Measurements from ENCODE around the gene NT5DC2. TPM values are rescaled to one million over a fixed set of nuclear protein-coding genes. Genes with fewer than 3 reads are reported as not detected.
A peak's percentile ranks its signal among the peaks of the same experiment; 100 is the strongest.

Gene NT5DC2
- polyA plus RNA-seq, 1 experiment, result 97.9 TPM

DNA sequence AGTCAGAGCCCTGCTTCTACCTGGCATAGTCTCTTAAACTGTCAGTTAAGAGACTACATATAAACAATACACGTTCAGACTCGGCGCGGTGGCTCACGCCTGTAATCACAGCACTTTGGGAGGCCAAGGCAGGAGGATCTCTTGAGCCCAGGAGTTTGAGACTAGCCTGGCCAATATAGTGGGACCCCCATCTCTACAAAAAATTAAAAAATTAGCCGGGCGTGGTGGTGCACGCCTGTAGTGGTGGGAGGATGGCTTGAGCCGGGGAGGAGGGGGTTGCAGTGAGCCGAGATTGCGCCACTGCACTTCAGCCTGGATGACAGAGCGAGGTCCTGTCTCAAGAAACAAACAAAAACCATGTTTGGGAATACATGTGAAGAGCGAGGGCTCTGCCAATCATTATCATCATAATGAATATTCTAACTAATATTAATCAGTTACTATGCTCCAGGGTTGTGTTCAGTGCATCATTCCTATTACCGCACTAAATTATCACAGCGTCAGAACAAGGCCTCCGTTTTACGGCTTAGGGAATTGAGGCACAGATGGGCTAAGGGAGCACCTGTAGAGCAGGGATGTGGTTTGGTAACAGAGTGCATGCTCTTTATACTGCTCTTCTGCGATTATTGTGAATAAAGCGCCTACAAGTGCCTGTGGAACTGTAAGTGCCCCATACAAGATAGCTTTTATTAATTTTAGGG is 1.9 kb upstream of the NT5DC2 start:
- no peak overlapping the region for H3K27ac ChIP-seq (ENCODE audit: low read depth, low read length)
- ChIA-PET CTCF (interaction anchor here (0.6 to 0.9 kb wide), 2 partner anchors 131 to 257 kb away, joined by 3 to 8 read pairs; partner anchors contain the start of gene WDR82), POLR2A (interaction anchor here (0.5 to 1.4 kb wide), 12 partner anchors 9 to 171 kb away, joined by 3 to 7 read pairs (median 4); partner anchors contain the start of genes GLT8D1 and SPCS1)
- H3K4me3 ChIP-seq (ENCODE audit: low read depth, low read length), result no peak overlapping the region
- H3K9me3 ChIP-seq (ENCODE audit: control insufficient read depth, insufficient read depth, low read length), result no peaks in the 10 kb centered on the region; the same call in 1 of the 2 replicates
- TF ChIP-seq, protein P1, sequence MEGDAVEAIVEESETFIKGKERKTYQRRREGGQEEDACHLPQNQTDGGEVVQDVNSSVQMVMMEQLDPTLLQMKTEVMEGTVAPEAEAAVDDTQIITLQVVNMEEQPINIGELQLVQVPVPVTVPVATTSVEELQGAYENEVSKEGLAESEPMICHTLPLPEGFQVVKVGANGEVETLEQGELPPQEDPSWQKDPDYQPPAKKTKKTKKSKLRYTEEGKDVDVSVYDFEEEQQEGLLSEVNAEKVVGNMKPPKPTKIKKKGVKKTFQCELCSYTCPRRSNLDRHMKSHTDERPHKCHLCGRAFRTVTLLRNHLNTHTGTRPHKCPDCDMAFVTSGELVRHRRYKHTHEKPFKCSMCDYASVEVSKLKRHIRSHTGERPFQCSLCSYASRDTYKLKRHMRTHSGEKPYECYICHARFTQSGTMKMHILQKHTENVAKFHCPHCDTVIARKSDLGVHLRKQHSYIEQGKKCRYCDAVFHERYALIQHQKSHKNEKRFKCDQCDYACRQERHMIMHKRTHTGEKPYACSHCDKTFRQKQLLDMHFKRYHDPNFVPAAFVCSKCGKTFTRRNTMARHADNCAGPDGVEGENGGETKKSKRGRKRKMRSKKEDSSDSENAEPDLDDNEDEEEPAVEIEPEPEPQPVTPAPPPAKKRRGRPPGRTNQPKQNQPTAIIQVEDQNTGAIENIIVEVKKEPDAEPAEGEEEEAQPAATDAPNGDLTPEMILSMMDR (IDR thresholded peaks at IDR 0.05; ENCODE audit: low read depth, low read length), result no peak
- DNase-seq (ENCODE audit: low read depth, low spot score), result no peak
- no peaks in the 10 kb centered on the region for H3K27me3 ChIP-seq (ENCODE audit: control insufficient read depth, insufficient read depth, low read length)

DNA sequence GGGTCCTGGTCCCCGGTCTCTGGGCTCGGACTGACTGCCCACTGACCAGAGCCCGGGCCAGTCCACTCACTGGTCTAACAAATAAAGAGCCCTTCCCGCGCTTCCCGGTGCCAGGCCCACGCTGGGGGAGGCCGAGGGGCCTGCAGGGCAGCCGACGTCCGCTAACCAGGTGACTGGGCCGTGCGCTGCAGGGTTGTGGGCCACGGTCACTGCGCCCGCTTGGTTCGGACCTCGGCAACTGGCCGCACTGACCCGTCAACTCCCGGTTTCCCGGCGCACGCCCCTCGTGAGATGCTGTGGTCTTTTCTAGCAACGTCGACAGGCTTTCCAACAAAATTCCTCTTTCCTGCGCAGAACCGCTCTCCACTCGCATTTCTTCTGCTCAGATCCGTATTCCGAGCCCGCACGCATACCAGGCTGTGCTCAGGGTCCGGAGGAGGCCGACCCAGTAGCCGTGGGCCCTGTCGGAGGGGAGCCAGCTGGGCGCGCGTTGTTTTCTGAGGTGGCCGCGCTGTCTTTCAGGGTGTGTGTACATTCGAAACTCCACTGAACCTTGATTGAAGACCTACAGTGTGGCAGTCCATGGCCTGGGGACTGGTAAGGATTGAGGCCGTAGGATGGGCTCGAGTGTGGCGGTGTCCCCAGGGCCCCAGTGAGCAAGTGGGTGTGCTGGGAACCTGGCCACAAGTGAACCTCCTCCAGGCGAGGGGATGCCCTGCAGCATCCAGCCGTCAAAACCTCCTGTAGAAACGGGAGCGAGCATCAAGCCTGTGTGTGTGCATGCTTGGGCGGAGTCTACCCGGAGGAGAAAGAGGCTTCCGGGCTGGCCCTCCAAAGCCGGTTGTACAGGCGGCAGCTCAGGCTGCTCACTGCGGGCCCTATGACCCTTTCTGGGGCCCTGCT is 875 bp upstream of the NT5DC2 start:
- H3K27me3 ChIP-seq (ENCODE audit: control insufficient read depth, insufficient read depth, low read length), result no peaks in the 10 kb centered on the region
- H3K27ac ChIP-seq (ENCODE audit: low read depth, low read length), result peak overlapping the region; percentile 57
- no peak for DNase-seq (ENCODE audit: low read depth, low spot score)
- POLR2A ChIA-PET, result no interaction called here
- TF ChIP-seq, protein P1 (IDR thresholded peaks at IDR 0.05; ENCODE audit: low read depth, low read length), result no peak
- CTCF ChIA-PET, result no interaction called here
- H3K9me3 ChIP-seq (ENCODE audit: control insufficient read depth, insufficient read depth, low read length), result no peaks in the 10 kb centered on the region; the same call in 1 of the 2 replicates
- H3K4me3 ChIP-seq (ENCODE audit: low read depth, low read length), result peak overlapping the region; percentile 65

DNA sequence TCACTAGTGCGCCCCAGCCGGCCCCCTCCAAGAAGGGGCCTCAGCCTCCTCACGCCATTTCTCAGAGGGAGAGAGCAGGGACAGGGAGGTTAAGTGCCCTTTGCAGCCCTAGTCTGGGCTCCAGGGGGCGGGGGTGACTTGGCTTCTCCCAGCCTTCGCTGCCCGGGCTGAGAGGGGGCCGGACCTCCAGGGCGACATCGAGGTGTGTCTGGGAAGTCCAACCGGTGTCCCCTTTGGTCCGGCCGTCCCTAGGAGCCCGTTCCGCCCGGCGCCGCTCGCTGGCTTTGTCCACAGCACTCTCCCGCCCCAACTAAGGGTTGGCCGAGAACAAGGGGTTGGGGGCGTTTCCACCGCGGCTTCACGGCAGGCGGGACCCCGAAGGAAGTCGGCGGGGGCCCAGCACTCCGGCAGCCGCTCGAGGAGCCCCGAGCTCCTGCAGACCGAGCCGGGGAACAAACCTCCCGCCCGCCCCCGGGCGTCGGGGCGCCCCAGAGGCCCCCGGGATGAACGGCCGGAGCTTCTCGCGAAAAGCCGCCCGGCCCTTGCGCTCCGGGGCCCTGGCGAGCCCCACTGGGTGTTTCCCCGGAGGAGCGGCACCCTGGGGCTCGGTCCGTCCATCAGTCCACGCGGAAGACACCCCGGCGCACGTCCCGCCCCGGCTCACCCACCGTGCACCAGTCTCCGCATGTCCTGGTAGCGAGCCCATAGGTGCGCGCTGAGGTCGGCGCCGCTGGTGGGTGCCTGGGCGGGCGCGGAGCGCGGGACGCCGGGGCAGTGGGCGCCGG is 627 bp downstream of the NT5DC2 start:
- no peak for DNase-seq (ENCODE audit: low read depth, low spot score)
- POLR2A ChIA-PET, result no interaction called here
- CTCF ChIA-PET, result no interaction called here
- no peaks in the 10 kb centered on the region for H3K27me3 ChIP-seq (ENCODE audit: control insufficient read depth, insufficient read depth, low read length)
- no peaks in the 10 kb centered on the region; the same call in 1 of the 2 replicates for H3K9me3 ChIP-seq (ENCODE audit: control insufficient read depth, insufficient read depth, low read length)
- TF ChIP-seq, protein P1 (IDR thresholded peaks at IDR 0.05; ENCODE audit: low read depth, low read length), result no peak
- H3K4me3 ChIP-seq (ENCODE audit: low read depth, low read length), result peak overlapping the region; percentile 72
- H3K27ac ChIP-seq (ENCODE audit: low read depth, low read length), result no peak overlapping the region

DNA sequence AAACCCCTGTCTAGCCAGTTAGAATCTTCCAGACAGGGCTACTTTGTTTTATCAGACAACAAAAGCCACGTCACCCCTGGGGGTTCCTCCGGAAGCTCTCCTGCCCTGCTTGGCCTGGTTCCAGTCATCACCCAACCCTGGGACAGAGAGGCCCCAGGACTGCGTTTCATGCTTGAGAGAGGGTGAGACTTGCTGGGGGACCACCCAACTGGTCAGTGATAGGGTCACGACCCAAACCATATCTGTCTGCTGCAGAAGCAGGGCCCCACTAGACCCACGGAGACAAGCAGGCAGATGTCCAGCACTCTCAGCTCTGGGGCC is 1.2 kb downstream of the NT5DC2 start:
- DNase-seq (ENCODE audit: low read depth, low spot score), result no peak
- POLR2A ChIA-PET, result interaction anchor here (1.0 kb wide), 1 partner anchor 15 kb away, joined by 3 read pairs; no protein-coding TSS in a partner anchor
- CTCF ChIA-PET, result interaction anchor here (0.5 kb wide), 1 partner anchor 13 kb away, joined by 3 read pairs; no protein-coding TSS in a partner anchor
- Histone ChIP-seq H3K9me3 (ENCODE audit: control insufficient read depth, insufficient read depth, low read length) (no peaks in the 10 kb centered on the region; the same call in 1 of the 2 replicates), H3K27me3 (ENCODE audit: control insufficient read depth, insufficient read depth, low read length) (no peaks in the 10 kb centered on the region), H3K4me3 (ENCODE audit: low read depth, low read length) (peak overlapping the region; percentile 72), H3K27ac (ENCODE audit: low read depth, low read length) (no peak overlapping the region)
- TF ChIP-seq, protein P1 (IDR thresholded peaks at IDR 0.05; ENCODE audit: low read depth, low read length), result no peak

Measured in AG04450 (cell line).